Measurements from ENCODE around the gene SUMF1.
"Not testable (repeated sequence)": the region's sequence is repeated elsewhere in the genome, so short reads cannot be mapped to it uniquely, and the experiment has no call there.

Gene SUMF1

DNA sequence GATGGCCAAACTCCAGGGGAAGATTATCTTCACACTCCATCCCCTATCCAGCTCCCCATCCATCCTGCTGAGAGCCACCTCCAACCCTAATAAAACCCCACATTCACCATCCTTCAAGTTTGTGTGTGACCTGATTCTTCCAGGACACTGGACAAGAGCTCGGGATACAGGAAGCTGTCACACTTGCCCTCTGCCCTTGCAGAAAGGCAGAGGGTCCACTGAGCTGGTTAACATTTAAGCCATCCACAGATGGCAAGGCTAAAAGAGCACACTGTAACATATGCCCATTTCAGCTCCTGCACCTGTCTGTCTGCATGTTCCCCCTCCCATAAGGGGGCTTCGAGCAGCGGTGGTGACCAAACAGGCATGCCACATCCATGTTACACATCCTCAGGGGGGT, 134.1 kb downstream of the SUMF1 start:
- H3K27ac ChIP-seq (ENCODE audit: low read depth, low read length) = no peak overlapping the region
- H3K79me1 ChIP-seq (ENCODE audit: low read length) = no peaks in the 10 kb centered on the region
- WGBS (ENCODE audit: extremely low coverage, insufficient coverage, insufficient read length) = no CpG with 5 or more reads among the region's 3 CpGs
- H3K9me3 ChIP-seq (ENCODE audit: insufficient read depth, low read depth, low read length) = peaks cover 6% of the 10 kb centered on the region
- H2BK120ac ChIP-seq (ENCODE audit: insufficient read depth, low read length, poor library complexity) = no peak overlapping the region
- H2AFZ ChIP-seq (ENCODE audit: insufficient read depth, low read length, poor library complexity) = no peak overlapping the region
- H3K14ac ChIP-seq (ENCODE audit: low read length) = no peak overlapping the region
- H3K79me2 ChIP-seq (ENCODE audit: control insufficient read depth, insufficient read depth, low read length, poor library complexity) = no peaks in the 10 kb centered on the region
- H3K27me3 ChIP-seq (ENCODE audit: insufficient read depth, low read length) = no peaks in the 10 kb centered on the region
- no peak overlapping the region for H2AK5ac ChIP-seq (ENCODE audit: low read length)
- H2BK5ac ChIP-seq (ENCODE audit: low read depth, low read length, poor library complexity) = no peak overlapping the region
- H3K18ac ChIP-seq (ENCODE audit: low read length) = no peak overlapping the region
- H3K9ac ChIP-seq (ENCODE audit: low read length) = no peak overlapping the region
- no peak for DNase-seq
- no peaks in the 10 kb centered on the region for H3K4me1 ChIP-seq (ENCODE audit: control insufficient read depth in 1 of 2, insufficient read depth in 2 of 2, low read length in 2 of 2)
- no peaks in the 10 kb centered on the region for H3K36me3 ChIP-seq (ENCODE audit: control insufficient read depth in 1 of 2, insufficient read depth in 2 of 2, low read length in 2 of 2)
- H4K91ac ChIP-seq (ENCODE audit: low read depth, low read length) = no peak overlapping the region
- no peak overlapping the region for H3K4ac ChIP-seq (ENCODE audit: low read depth, low read length)
- no peak overlapping the region for H4K8ac ChIP-seq (ENCODE audit: low read depth, low read length)
- H4K12ac ChIP-seq (ENCODE audit: low read depth, low read length) = no peak overlapping the region
- H3K4me2 ChIP-seq (ENCODE audit: low read length) = no peak overlapping the region
- H3K4me3 ChIP-seq (ENCODE audit: low read depth, low read length) = no peak overlapping the region
- H2BK12ac ChIP-seq (ENCODE audit: low read length) = no peak overlapping the region
- H3K23ac ChIP-seq (ENCODE audit: low read length) = no peak overlapping the region

DNA sequence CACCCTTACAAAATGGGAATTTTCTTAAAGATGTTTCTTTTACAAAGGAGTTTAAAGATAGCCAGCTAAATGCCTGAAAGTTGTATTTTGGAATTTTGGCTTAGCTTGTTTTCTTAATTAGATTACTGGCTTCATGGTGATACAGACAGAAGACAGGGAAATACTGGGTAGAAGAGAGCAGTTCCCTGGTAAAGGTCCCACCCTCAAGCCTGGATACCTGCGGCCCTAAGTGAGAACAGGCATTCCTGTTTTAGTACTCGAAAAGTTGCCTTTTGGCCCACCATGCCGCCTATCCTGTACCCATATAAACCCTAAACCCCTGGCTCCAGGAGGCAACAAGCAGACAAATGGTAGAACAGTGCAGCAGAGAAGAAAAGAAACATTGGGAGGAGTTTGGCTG, 134.5 kb downstream of the SUMF1 start:
- H3K79me1 ChIP-seq (ENCODE audit: low read length) = no peaks in the 10 kb centered on the region
- H2AFZ ChIP-seq (ENCODE audit: insufficient read depth, low read length, poor library complexity) = no peak overlapping the region
- no peak overlapping the region for H3K4me2 ChIP-seq (ENCODE audit: low read length)
- no peak for DNase-seq
- H3K9me3 ChIP-seq (ENCODE audit: insufficient read depth, low read depth, low read length) = peaks cover 6% of the 10 kb centered on the region
- no peak overlapping the region for H4K91ac ChIP-seq (ENCODE audit: low read depth, low read length)
- no peak overlapping the region for H4K12ac ChIP-seq (ENCODE audit: low read depth, low read length)
- H4K8ac ChIP-seq (ENCODE audit: low read depth, low read length) = no peak overlapping the region
- H3K9ac ChIP-seq (ENCODE audit: low read length) = no peak overlapping the region
- no peak overlapping the region for H2BK5ac ChIP-seq (ENCODE audit: low read depth, low read length, poor library complexity)
- H3K14ac ChIP-seq (ENCODE audit: low read length) = no peak overlapping the region
- no peak overlapping the region for H3K18ac ChIP-seq (ENCODE audit: low read length)
- H2BK12ac ChIP-seq (ENCODE audit: low read length) = no peak overlapping the region
- H3K36me3 ChIP-seq (ENCODE audit: control insufficient read depth in 1 of 2, insufficient read depth in 2 of 2, low read length in 2 of 2) = no peaks in the 10 kb centered on the region
- H2AK5ac ChIP-seq (ENCODE audit: low read length) = no peak overlapping the region
- H3K23ac ChIP-seq (ENCODE audit: low read length) = no peak overlapping the region
- H3K79me2 ChIP-seq (ENCODE audit: control insufficient read depth, insufficient read depth, low read length, poor library complexity) = no peaks in the 10 kb centered on the region
- H3K4me3 ChIP-seq (ENCODE audit: low read depth, low read length) = no peak overlapping the region
- H3K4me1 ChIP-seq (ENCODE audit: control insufficient read depth in 1 of 2, insufficient read depth in 2 of 2, low read length in 2 of 2) = no peaks in the 10 kb centered on the region
- no peak overlapping the region for H3K4ac ChIP-seq (ENCODE audit: low read depth, low read length)
- no peak overlapping the region for H3K27ac ChIP-seq (ENCODE audit: low read depth, low read length)
- H3K27me3 ChIP-seq (ENCODE audit: insufficient read depth, low read length) = no peaks in the 10 kb centered on the region
- H2BK120ac ChIP-seq (ENCODE audit: insufficient read depth, low read length, poor library complexity) = no peak overlapping the region
- WGBS (ENCODE audit: extremely low coverage, insufficient coverage, insufficient read length) = no CpG with 5 or more reads among the region's 3 CpGs

DNA sequence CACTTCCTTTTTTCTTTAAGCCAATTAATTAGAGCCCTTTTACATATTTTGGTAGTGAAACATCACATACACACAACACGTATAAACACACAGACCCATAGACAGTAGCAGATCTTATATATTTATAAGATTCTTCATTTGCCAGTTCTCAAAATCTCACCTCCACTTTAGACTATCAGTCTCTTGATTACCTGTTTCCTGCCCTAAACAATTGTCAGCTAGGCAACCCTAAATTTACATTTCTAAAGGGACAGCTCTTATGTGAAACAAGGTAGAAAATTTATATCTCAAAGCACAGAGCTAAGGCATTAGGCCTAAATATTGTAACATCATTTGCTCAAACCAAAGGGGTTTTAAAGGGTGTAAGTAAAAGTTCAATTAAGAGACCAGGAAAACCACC, 135.0 kb downstream of the SUMF1 start:
- Histone ChIP-seq H2BK5ac (ENCODE audit: low read depth, low read length, poor library complexity) (no peak overlapping the region), H3K9ac (ENCODE audit: low read length) (no peak overlapping the region)

DNA sequence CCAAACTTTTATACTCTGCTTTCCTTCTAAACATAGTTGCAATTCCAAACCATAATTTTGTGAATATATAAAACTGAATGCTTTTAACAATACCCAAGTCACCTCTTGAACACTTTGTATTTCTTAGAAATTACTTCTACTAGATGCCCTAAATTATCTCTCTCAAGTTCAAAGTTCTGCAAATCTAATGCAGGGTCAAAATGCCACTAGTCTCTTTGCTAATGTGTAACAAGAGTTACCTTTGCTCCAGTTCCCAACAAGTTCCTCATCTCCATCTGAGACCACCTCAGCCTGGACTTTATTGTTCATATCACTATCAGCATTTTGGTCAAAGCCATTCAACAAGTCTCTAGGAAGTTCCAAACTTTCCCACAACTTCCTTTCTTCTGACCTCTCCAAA, 137.3 kb downstream of the SUMF1 start:
- not testable (repeated sequence) for H3K4ac ChIP-seq (ENCODE audit: low read depth, low read length); H4K12ac ChIP-seq (ENCODE audit: low read depth, low read length); H2BK12ac ChIP-seq (ENCODE audit: low read length); H3K14ac ChIP-seq (ENCODE audit: low read length); H3K4me3 ChIP-seq (ENCODE audit: low read depth, low read length); H3K36me3 ChIP-seq (ENCODE audit: control insufficient read depth in 1 of 2, insufficient read depth in 2 of 2, low read length in 2 of 2); H3K4me1 ChIP-seq (ENCODE audit: control insufficient read depth in 1 of 2, insufficient read depth in 2 of 2, low read length in 2 of 2); H2BK5ac ChIP-seq (ENCODE audit: low read depth, low read length, poor library complexity); H2AK5ac ChIP-seq (ENCODE audit: low read length); DNase-seq; H3K9me3 ChIP-seq (ENCODE audit: insufficient read depth, low read depth, low read length); H3K9ac ChIP-seq (ENCODE audit: low read length); H3K27me3 ChIP-seq (ENCODE audit: insufficient read depth, low read length); H4K8ac ChIP-seq (ENCODE audit: low read depth, low read length); H3K79me1 ChIP-seq (ENCODE audit: low read length); H3K23ac ChIP-seq (ENCODE audit: low read length); H3K79me2 ChIP-seq (ENCODE audit: control insufficient read depth, insufficient read depth, low read length, poor library complexity); H2AFZ ChIP-seq (ENCODE audit: insufficient read depth, low read length, poor library complexity); H3K18ac ChIP-seq (ENCODE audit: low read length); H2BK120ac ChIP-seq (ENCODE audit: insufficient read depth, low read length, poor library complexity); H3K27ac ChIP-seq (ENCODE audit: low read depth, low read length); H3K4me2 ChIP-seq (ENCODE audit: low read length); H4K91ac ChIP-seq (ENCODE audit: low read depth, low read length)

More for the DNA sequence above, 135.0 kb downstream of the SUMF1 start:
- Histone ChIP-seq H3K9me3 (ENCODE audit: insufficient read depth, low read depth, low read length) (peaks cover 6% of the 10 kb centered on the region), H2AK5ac (ENCODE audit: low read length) (no peak overlapping the region), H2BK120ac (ENCODE audit: insufficient read depth, low read length, poor library complexity) (no peak overlapping the region), H3K27ac (ENCODE audit: low read depth, low read length) (no peak overlapping the region), H3K18ac (ENCODE audit: low read length) (no peak overlapping the region), H3K27me3 (ENCODE audit: insufficient read depth, low read length) (no peaks in the 10 kb centered on the region), H3K4me1 (ENCODE audit: control insufficient read depth in 1 of 2, insufficient read depth in 2 of 2, low read length in 2 of 2) (no peaks in the 10 kb centered on the region), H4K8ac (ENCODE audit: low read depth, low read length) (no peak overlapping the region), H3K14ac (ENCODE audit: low read length) (no peak overlapping the region), H3K4me2 (ENCODE audit: low read length) (no peak overlapping the region), H3K79me1 (ENCODE audit: low read length) (no peaks in the 10 kb centered on the region), H4K12ac (ENCODE audit: low read depth, low read length) (no peak overlapping the region), H2AFZ (ENCODE audit: insufficient read depth, low read length, poor library complexity) (no peak overlapping the region), H3K4me3 (ENCODE audit: low read depth, low read length) (no peak overlapping the region), H3K79me2 (ENCODE audit: control insufficient read depth, insufficient read depth, low read length, poor library complexity) (no peaks in the 10 kb centered on the region), H4K91ac (ENCODE audit: low read depth, low read length) (no peak overlapping the region), H3K36me3 (ENCODE audit: control insufficient read depth in 1 of 2, insufficient read depth in 2 of 2, low read length in 2 of 2) (no peaks in the 10 kb centered on the region), H3K23ac (ENCODE audit: low read length) (no peak overlapping the region), H3K4ac (ENCODE audit: low read depth, low read length) (no peak overlapping the region), H2BK12ac (ENCODE audit: low read length) (no peak overlapping the region)
- no peak for DNase-seq
- no CpG with 5 or more reads among the region's 1 CpG for WGBS (ENCODE audit: extremely low coverage, insufficient coverage, insufficient read length)

Measured in trophoblast cell (in vitro differentiated cells and primary cell).